NCI-H2196 (cell line): Measurements from ENCODE around the gene USP13.
"Not testable (repeated sequence)": the region's sequence is repeated elsewhere in the genome, so short reads cannot be mapped to it uniquely, and the experiment has no call there.

ENCODE experiments used
- DNase-seq: peaks from one replicate; lab custom pipeline; 2025; ENCODE audit not compliant: unreplicated experiment; lab: John Stamatoyannopoulos, UW

USP13 gene

DNA sequence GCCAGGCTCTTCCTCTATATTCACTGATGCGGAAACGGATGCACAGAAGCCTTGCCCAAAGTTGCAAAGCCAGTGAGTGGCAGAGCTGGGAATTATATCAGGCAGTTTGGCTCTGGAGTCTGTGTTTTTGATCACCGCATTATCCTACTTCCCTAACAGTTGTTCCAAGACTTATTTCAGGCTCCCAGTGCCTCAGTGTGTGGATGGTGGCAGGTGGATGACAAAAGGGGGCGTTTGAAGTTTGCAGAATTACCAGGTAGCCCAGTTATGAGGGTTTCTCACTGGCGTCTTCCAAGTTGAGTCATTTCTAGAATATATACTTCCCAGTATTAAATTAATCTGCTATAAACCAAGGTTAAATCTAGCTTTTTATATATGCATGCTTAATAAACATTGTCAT, 81.0 kb downstream of the USP13 start:
- no peak for DNase-seq

DNA sequence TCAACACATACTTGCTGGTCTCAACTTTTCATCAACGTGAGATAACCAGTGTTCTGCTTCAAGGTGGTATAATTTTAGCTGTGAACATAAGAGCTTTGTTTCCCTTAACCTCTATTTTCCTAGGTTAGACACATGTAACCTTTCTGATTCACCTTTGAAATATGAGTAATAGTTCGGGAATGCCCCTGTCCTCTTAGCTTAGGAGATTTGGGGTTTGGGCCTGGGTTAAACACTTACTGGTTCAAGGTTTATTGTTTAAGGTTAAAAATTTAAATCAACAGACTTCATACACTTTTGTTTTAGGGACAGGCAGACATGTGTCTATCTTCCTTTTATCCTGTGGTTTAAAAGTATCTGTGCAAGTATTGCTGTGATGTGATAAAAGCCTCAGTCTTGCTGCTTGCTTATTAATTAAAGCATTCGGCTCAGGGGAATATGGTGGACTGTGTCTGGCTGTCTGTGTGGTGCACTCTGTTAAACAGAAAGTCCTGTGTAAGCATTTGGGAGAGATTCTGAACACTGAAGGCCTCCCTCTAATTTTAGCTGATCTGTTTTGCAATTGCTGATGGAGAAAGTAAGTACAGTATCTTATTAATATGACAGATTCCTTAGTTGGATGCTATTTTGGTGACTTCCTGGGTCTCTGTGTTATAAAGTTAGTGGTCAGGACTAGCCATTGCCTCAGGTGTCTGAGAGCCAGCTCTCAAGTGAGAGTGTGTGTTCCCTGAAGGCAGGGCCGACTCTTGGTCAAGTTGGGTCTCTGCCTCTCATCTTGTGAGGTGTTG, 81.8 kb downstream of the USP13 start:
- no peak for DNase-seq

GRCh38 chr3:179735321-179735720, 82.5 kb downstream of the USP13 start:
- no peak for DNase-seq

DNA sequence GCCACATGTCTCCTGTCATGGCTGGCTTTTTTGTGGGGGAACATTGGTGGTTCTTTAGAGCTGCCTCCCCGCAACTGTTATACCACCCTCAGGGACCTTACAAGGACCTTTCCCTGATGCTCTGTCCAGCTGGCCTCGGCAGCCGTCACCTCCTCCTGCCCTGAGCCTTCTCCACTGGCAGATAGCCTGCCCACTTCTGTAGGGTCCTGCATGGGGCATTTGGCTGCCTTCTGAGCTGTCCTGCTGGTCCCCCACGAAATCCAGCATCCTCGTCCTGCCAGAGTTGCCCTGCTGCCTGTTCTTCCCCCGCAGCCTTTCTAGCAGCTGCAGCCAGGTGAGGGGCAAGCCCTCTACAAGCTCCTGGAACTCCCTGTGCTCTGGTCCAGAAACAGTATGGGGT, 86.2 kb downstream of the USP13 start:
- no peak for DNase-seq

- no peak for DNase-seq
These were observed 87.2 kb downstream of the USP13 start for GRCh38 chr3:179739816-179740594.

GRCh38 chr3:179743913-179744312, 91.1 kb downstream of the USP13 start:
- DNase-seq = no peak

DNA sequence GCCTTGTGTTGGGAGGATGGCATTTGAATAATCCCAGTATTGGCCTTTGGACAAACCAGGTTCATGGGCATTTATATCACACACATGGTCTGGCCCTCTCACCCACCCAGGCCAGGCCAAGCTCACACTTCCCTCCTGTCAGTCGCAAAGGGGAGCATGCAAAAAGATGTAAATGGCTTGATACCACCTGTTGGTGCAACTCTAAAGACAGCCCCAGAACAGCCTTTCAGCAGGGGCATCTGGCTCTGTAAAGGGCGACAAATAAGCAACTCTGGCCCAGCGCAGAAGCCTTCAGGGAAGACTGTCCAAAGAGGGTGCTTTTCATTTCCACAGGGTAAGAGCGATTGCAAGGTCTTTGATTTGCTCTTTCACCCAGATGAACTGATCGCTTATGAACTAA, 91.8 kb downstream of the USP13 start:
- no peak for DNase-seq

- DNase-seq = no peak
These were observed 92.2 kb downstream of the USP13 start for GRCh38 chr3:179745079-179745478.

- DNase-seq = no peak
These were observed 92.9 kb downstream of the USP13 start for GRCh38 chr3:179745716-179746115.

GRCh38 chr3:179750720-179751328, 98.0 kb downstream of the USP13 start:
- DNase-seq = peak; percentile 54

GRCh38 chr3:179760944-179761343, 108.1 kb downstream of the USP13 start:
- no peak for DNase-seq

GRCh38 chr3:179765396-179765795, 112.6 kb downstream of the USP13 start:
- DNase-seq = no peak

DNA sequence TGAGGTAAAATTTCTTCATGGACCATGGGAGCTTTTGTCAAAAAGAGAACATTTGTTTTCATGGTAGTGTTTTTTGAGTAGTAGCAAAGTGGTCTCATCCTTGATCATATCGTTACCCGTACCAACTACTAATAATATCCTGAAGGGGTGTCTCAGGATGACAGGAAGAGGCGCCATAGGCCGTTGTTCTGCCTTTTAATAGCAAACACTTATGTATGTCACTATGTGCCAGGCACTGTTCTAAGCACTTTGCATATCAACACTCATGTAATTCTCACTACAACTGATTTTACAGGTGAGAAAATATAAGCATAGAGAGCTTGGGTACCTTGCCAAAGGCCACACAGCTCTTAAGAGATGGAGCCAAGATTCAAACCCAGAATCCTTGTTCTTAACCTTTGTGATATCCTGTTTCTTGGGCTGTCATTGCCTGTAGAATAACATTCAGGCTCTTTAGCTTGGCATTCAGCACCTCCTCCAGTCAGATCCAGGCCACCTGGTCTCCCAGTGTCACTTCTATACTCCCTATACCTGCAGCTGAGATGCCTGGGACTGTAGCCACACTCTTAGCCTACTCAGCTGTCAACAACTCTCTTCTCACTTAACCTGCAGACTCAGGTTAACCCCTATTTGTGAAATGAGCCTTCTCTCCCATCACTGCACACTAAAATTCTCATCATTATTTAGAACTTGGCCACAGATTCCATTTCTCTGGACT, 113.7 kb downstream of the USP13 start:
- DNase-seq = no peak

- peak; percentile 68 for DNase-seq
These were observed 115.2 kb downstream of the USP13 start for GRCh38 chr3:179768080-179768479.

DNA sequence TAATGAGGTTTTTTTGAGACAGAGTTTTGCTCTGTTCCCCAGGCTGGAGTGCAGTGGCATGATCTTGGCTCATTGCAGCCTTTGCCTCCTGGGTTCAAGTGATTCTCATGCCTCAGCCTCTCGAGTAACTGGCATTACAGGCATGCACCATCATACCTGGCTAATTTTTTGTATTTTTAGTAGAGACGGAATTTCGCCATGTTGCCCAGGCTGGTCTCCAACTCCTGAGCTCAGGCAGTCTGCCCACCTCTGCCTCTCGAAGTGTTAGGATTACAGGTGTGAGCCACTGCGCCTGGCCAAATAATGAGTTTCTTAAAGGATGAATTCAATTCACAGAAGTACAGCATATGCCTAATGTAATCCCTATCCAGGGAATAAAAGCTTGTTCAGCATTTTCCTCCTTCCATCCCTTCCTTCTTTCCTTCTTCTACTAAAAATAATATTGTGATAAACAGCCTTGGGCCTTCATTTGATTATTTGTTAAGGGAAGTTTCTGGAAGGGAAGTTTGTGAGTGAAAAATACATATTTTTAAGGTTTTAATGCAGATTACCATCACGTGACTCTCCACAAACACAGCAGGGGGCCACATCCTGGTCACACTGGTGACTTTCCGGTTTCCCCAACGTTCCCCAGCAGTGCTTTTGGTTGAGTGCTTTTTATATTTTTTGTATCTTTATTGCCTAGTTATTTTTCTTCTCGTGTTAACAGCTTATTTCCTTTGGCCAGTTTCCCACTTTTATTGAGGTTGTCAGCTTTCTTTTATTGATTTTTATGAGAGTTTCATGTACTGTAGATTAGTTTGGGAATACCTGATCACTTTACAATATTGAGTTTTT, 116.8 kb downstream of the USP13 start:
- DNase-seq = no peak

DNA sequence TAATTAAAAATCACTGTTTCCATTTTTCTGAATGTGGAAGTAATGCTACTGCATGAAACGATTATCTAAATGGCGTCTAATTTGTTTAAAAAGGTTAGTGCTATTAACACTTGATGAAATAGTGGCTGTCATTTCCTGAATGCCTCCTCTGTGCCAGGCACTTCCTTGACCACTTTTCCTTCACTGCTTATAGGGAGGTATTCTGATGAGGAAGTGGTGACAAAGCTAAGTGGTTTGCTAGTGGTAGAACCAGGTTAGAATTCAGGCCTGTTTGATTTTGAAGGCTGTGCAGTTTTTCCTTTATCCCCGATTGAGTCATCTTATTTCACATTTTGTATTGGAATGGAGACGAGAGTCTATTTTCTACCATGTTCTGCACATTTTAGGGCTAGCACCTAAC, 119.0 kb downstream of the USP13 start:
- no peak for DNase-seq

DNA sequence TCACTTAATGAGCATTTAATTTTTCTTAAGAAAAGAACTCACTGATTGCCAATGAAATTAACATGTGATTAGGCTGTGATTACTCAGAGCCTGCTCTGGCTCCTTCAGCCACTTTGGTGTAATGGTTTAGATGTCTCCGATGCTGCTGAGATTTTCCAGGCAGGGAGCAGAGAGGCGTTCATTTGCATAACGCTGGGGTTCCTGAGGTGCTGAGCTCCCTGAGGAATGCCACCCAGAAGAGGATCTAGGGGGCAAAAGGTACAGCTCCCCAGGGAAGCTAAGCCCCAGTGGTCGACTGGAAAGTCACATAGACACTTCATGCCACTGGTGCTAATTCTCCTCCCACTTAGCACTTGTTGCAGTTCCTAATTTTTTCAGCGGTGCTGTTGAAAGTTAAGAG, 119.5 kb downstream of the USP13 start:
- no peak for DNase-seq

DNA sequence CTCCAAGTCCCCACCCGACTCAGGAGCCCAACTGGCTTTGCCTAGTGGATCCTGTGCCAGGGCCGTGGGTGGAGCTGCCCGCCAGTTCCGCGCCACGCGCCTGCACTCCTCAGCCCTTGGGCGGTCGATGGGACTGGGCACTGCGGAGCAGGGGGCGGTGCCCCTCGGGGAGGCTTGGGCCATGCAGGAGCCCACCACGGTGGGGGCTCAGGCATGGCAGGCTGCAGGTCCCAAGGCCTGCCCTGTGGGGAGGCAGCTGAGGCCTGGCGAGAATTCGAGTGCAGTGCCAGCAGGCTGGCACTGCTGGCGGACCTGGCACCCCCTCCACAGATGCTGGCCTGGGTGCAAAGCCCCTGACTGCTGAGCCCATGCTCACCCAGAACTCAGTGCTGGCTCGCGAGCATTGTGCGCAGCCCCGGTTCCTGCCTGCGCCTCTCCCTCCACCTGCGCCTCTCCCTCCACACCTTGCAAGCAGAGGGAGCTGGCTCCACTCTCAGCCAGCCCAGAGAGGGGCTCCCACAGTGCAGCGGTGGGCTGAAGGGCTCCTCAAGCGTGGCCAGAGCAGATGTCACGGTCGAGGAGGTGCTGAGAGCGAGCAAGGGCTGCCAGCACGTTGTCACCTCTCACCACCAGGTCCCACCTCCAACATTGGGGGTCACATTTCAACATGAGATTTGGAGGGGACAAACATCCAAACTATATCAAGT, 122.7 kb downstream of the USP13 start:
- DNase-seq = no peak

GRCh38 chr3:179782841-179783240, 130.0 kb downstream of the USP13 start:
- not testable (repeated sequence) for DNase-seq

GRCh38 chr3:179788996-179789395, 136.2 kb downstream of the USP13 start:
- no peak for DNase-seq
